ENCODE data around the gene ZNF844. TPM values are rescaled to one million over a fixed set of nuclear protein-coding genes. Genes with fewer than 3 reads are reported as not detected.

ZNF844 gene
- total and polyA plus RNA-seq, 2 of the 8 experiments (the other 6 are each of a cell fraction or from before 2014, with no cell fraction given), result 3.1 to 9.8 TPM

- TF ChIP-seq CBX5 (IDR thresholded peaks at IDR 0.05; ENCODE audit: low read depth, low read length) (no peak), EP300 (IDR thresholded peaks at IDR 0.05; ENCODE audit: borderline replicate concordance in 1 of 2, low read depth in 2 of 2, low read length in 2 of 2) (no peak; a peak in 1 of 3 replicates), BACH1 (IDR thresholded peaks at IDR 0.05; ENCODE audit: low read length) (no peak), KDM1A (IDR thresholded peaks at IDR 0.05; ENCODE audit: borderline replicate concordance, low read length) (0 out of 2 replicates have a peak, but pooled peaks have one; percentile 15), SAP30 (IDR thresholded peaks at IDR 0.05; ENCODE audit: insufficient read depth, insufficient replicate concordance, low read length) (no peak), POLR2AphosphoS5 (IDR thresholded peaks at IDR 0.05; ENCODE audit: low read depth, low read length) (peak; percentile 98), RBBP5 (IDR thresholded peaks at IDR 0.05; ENCODE audit: borderline replicate concordance, low read depth, low read length) (peak; percentile 89), SP2 (IDR thresholded peaks at IDR 0.05; ENCODE audit: low read length) (no peak), HDAC6 (IDR thresholded peaks at IDR 0.05; ENCODE audit: low read depth, low read length) (no peak), POLR2A (IDR thresholded peaks at IDR 0.05; ENCODE audit: control extremely low read depth in 1 of 2, low read depth in 2 of 2, low read length in 2 of 2) (peak; percentile 96 to 100), HDAC2 (IDR thresholded peaks at IDR 0.05; ENCODE audit: borderline replicate concordance in 1 of 2, low read depth in 2 of 2, low read length in 2 of 2) (no peak), EGR1 (IDR thresholded peaks at IDR 0.05; ENCODE audit: borderline replicate concordance, low read depth, low read length) (no peak), RXRA (IDR thresholded peaks at IDR 0.05; ENCODE audit: insufficient read depth, low read depth, low read length) (no peak), CREB1 (IDR thresholded peaks at IDR 0.05) (no peak), YY1 (IDR thresholded peaks at IDR 0.05; ENCODE audit: low read depth, low read length) (no peak), BRCA1 (IDR thresholded peaks at IDR 0.05; ENCODE audit: low read depth, low read length) (no peak)
These were observed 11.9 kb upstream of the ZNF844 start, which contains the start of gene ZNF878 (continued) for GRCh38 chr19:12052497-12053169.

All from H1 (cell line).